GM12891 (cell line): ENCODE measurements around the gene PYGM.

ENCODE experiments used
- POU2F2 ChIP-seq: IDR thresholded peaks from 2 replicates; pipeline ENCODE4 v1.6.1; 2011; ENCODE audit warnings: low read depth, mild to moderate bottlenecking, control low read depth, low read length, moderate library complexity
- TAF1 ChIP-seq: IDR thresholded peaks from 2 replicates; pipeline ENCODE4 v1.6.1; 2011; ENCODE audit warnings: low read depth, low read length, control low read depth

DNA sequence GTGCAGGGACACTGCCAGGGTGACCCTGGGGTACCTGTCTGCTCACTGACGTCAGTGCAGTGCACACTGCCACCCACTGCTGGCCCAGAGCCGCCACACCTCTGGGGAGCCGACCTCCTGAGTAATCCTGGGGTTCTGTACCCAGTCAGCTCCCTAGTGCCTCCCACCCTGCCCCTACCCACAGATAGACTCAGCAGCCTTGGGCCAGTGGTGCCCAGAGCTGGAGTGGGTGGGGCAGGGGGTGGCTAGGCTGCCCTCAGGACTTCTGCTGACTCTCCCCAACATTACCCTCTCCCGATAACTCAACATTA, 42.6 kb downstream of the PYGM start:
- no peak for TF ChIP-seq POU2F2
- TF ChIP-seq TAF1 = no peak
